ENCODE measurements around the gene PLCH2. TPM values are rescaled to one million over a fixed set of nuclear protein-coding genes. Genes with fewer than 3 reads are reported as not detected.

PLCH2 gene
- total and polyA plus RNA-seq, 10 of the 15 experiments (the other 5 are each of a cell fraction or from before 2014, with no cell fraction given) = 0.03 to 0.73 (median 0.24) TPM; not detected in 3

GRCh38 chr1:2445823-2446215 is 30.3 kb upstream of the PLCH2 start:
- DNase-seq (ENCODE audit: low read depth, low spot score) = no peak
- in situ Hi-C loops (cut with MboI) (no loop called here), intact Hi-C loops (cut with micrococcal nuclease; ENCODE audit: unreplicated experiment) (no loop called here)
- H3K4me1 ChIP-seq (ENCODE audit: control insufficient read depth, insufficient read depth, low read length) = no peaks in the 10 kb centered on the region
- no peaks in the 10 kb centered on the region for H3K79me2 ChIP-seq (ENCODE audit: control insufficient read depth, insufficient read depth, low read length)
- RAD21 ChIA-PET (ENCODE audit: unreplicated experiment) = no interaction called here
- BruUV-seq (replicated peaks) = no TSS peak
- SMC1A ChIA-PET (ENCODE audit: uncharacterized antibody, unreplicated experiment) = no interaction called here
- ATAC-seq = no peak
- CTCF ChIA-PET = no interaction called here
- 39% methylated on average over 15 of the region's 15 CpGs for WGBS (ENCODE audit: insufficient coverage, insufficient replicate concordance, low lambda C conversion rate, missing lambda C conversion rate)
- no peaks in the 10 kb centered on the region for H4K20me1 ChIP-seq (ENCODE audit: control insufficient read depth, insufficient read depth)
- H3K4me2 ChIP-seq (ENCODE audit: control insufficient read depth, insufficient read depth) = no peak overlapping the region
- no peak for TF ChIP-seq BHLHE40 (IDR thresholded peaks at IDR 0.05; ENCODE audit: borderline replicate concordance in 1 of 2, low read depth in 2 of 2, low read length in 1 of 2)
- no peak for TF ChIP-seq POLR2AphosphoS5 (IDR thresholded peaks at IDR 0.05; ENCODE audit: low read length)
- TF ChIP-seq IRF5 (IDR thresholded peaks at IDR 0.05; ENCODE audit: borderline replicate concordance) = no peak
- TF ChIP-seq ZNF687 (IDR thresholded peaks at IDR 0.05) = no peak
- TF ChIP-seq IKZF2 (IDR thresholded peaks at IDR 0.05) = no peak
- TF ChIP-seq RAD51 (IDR thresholded peaks at IDR 0.05) = no peak
- no peak for TF ChIP-seq SMAD1 (IDR thresholded peaks at IDR 0.05; ENCODE audit: low read depth, partially characterized antibody)
- TF ChIP-seq EED (IDR thresholded peaks at IDR 0.05; ENCODE audit: low read depth) = no peak
- TF ChIP-seq YY1 (IDR thresholded peaks at IDR 0.05; ENCODE audit: low read depth, low read length) = no peak
- TF ChIP-seq CREM (IDR thresholded peaks at IDR 0.05; ENCODE audit: low read depth) = no peak
- TF ChIP-seq SMAD5 (IDR thresholded peaks at IDR 0.05; ENCODE audit: low read depth) = no peak
- no peak for TF ChIP-seq NFXL1 (IDR thresholded peaks at IDR 0.05; ENCODE audit: borderline replicate concordance)
- TF ChIP-seq ZNF622 (IDR thresholded peaks at IDR 0.05) = no peak
- no peak for TF ChIP-seq NR2C2 (IDR thresholded peaks at IDR 0.05; ENCODE audit: borderline replicate concordance, control insufficient read depth, insufficient read length, low read depth)
- no peaks in the 10 kb centered on the region for H3K36me3 ChIP-seq (ENCODE audit: control insufficient read depth in 2 of 2, insufficient read depth in 2 of 2, low read length in 1 of 2)
- no peak overlapping the region for H3K9ac ChIP-seq (ENCODE audit: control insufficient read depth, insufficient read depth, low read length)
- no peak overlapping the region for H3K4me3 ChIP-seq
- POLR2A ChIA-PET = no interaction called here
- H3K27ac ChIP-seq (ENCODE audit: control insufficient read depth, insufficient read depth) = no peak overlapping the region
- H3K27me3 ChIP-seq (replicated peaks in 1 of 2; ENCODE audit: control insufficient read depth in 2 of 2, insufficient read depth in 2 of 2, low read length in 1 of 2) = peaks cover 2 to 5% of the 10 kb centered on the region in 2 experiments; a peak in 3 of 4 replicates
- no peaks in the 10 kb centered on the region for H3K9me3 ChIP-seq (replicated peaks; ENCODE audit: control insufficient read depth, insufficient read depth, low read length)
- no peak for FAIRE-seq
- no peak overlapping the region for H2AFZ ChIP-seq (ENCODE audit: control insufficient read depth, low read depth, low read length)

All from GM12878 (cell line).